ENCODE measurements around the gene NHLH1.
A peak's percentile ranks its signal among the peaks of the same experiment; 100 is the strongest.

NHLH1 gene

DNA sequence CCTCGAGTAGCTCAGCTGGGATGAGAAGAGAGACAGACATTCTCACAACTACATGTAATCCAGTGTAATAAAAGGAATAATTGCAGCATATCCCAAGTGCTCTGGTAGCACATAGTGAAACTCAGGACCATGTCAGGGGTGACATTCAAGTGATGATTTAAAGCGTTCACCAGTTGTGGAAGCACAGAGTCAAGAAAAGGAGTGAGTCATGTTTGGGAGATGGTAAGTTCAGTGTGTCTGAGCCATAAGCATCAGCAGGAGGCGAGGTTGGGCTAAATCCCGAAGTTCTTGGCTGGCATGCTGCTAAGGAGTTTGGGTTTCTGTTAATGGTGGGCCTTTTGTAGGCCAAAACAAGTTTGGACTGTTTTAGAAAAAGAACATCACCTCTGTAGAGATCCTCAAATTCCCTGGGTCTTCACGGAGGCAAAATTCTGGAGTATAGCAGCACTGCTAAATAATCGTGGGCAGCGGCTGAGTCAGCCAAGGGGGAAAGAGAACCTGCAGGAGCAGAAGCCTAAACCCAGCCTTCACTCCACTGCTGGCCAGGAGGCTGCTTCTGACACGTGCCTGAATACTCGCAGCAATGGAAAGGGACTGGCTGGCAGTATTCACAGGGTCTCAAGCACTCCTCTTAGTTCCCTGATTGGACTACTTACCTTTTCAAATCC is 7.2 kb upstream of the NHLH1 start:
- no peak for DNase-seq

GRCh38 chr1:160360227-160360695 is 6.6 kb upstream of the NHLH1 start:
- DNase-seq, result no peak

GRCh38 chr1:160361199-160361598 is 5.7 kb upstream of the NHLH1 start:
- no peak for DNase-seq

DNA sequence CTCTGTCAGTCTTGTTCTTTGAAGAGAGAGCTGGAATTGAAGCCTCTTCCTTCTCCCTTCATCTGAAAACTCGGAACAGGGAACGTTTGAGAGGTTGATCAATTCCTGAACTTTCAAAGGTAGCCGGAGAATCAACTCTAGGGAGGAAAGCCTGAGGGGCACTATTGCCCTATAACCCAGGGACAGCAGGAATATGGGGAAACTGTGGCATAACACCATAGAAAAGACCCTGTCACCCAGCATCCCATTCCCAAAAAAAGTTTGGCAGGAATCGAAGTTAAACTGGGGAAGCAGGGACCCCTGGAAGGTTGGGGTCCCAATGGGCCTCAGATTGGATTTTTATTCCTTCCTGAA is 5.1 kb upstream of the NHLH1 start:
- no peak for DNase-seq

DNA sequence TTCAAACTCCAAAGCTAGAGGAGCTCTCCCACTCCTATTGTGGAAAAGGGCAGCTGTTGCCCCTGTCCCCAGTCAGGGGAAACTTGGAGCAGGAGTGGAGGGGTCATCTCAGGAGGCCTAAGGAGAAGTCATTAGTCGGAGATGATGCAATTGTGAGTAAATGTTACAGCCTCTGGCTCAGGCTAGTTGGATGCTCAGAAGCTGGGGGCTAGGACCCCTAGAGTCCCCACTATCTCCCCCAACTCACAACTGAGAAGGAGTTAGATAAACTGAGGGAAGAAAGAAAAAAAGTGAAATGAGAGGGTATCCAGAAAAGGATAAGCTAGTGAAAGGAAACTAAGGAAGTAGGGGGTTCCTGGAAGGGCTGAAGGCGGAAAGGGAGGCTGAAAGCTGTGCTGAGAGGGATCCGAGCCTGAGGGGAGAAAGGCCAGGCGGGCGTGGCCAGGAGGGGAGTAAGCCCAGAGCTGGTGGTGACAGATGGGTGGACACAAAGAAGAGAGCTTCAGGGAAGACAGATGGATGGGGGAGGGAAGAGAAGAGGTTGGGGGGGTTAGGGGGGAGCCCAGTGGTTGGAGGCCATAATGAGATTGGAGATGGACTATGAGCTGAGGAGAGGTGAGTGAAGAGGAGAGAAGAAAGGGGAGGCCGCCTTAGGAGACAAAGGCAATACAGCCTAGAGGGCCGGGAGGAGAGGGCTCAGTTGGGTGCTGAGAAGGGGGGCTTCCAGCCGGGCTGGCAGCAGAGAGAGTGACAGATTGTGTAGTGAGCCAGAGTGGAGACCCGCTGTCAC is 4.5 kb upstream of the NHLH1 start:
- no peak for DNase-seq

DNA sequence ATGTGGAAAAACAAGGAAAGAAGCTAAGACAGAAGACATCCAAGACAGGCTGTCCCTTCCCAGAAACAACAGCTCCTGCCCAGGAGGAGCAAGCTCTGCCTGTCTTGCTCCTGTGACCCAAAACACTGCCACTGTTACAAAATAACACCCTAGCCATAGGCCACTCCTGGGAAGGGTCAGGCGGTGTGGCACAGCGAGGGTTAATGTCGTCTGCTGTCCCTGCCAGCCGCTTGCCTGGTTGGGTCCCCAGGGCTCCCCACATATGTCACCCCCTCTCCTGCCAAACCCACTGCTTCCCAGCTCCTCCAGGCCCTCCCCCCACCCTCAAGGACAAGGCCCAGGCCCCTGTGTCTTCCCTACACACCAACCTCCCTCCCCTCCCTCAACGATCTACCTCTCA is 3.9 kb upstream of the NHLH1 start:
- DNase-seq, result no peak

- DNase-seq, result no peak
These were observed 2.7 kb upstream of the NHLH1 start for GRCh38 chr1:160363951-160364735.

- DNase-seq, result no peak
These were observed 1.5 kb upstream of the NHLH1 start for GRCh38 chr1:160365325-160365724.

DNA sequence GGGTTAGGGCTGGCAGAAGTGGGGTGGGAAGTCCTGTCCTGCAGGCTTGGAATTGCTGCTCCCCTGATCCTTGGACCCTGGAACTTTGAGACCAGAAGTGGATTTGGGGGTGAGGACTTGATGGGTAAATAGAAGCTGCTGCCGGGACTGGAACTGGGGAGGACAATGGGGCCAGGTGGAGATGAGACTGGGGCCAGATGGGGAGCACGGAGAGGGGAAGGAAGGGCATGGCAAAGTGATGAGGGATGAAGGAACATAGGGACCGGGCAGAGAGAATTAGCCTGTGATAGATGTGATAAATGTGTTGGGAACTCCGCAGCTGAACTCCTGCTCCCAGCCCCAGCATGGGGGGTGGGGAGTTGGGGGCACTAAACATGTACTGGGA is 637 bp downstream of the NHLH1 start:
- no peak for DNase-seq

DNA sequence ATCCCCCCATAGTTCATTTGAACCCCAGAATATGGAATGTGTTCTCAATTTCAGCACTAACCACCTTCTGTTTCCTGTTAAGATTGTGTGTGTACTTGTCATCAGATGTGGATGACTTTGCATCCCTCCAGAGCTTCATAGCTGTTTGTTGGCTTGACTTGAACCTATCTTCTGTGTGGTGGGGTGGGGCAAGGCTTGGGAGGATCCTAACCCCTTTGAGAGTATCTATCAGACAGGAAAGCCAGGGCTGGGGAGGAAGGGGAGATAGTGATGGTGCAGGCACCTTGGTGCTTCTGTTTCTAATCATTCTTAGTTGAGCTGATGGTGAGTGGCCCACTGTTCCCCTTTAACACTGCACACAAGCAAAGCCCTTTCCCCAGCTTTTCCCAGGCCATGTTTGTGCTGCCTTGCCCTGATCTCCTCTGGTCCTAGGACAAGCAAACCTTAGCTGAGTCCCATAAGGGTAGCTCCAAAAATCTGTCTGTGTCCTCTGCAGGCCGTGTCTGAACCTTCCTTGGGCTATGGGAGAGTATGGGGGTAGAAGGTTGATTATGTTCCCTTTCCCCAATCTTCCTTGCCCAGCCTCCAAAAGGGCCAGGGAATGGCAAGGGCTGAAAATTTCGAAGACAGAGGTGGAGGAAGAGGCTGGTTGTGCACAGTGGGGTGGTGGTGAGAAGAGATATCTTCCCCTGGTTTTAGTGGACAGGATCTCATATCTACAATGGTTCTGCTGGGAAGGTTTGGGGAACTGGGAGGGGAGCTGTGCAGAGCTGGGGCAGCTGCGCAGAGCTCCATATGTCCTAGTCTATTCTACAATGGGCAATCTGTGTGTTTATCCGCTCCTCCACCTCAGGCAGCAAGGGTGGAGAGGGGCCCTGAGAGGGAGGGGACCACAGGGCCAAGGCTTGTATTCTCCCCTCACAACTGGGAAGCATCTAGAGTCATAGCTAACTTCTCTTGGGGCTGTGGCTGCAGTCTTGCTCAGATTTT is 1.4 kb downstream of the NHLH1 start:
- DNase-seq, result peak; percentile 60

- DNase-seq, result no peak
These were observed 2.2 kb downstream of the NHLH1 start for GRCh38 chr1:160369087-160369486.

DNA sequence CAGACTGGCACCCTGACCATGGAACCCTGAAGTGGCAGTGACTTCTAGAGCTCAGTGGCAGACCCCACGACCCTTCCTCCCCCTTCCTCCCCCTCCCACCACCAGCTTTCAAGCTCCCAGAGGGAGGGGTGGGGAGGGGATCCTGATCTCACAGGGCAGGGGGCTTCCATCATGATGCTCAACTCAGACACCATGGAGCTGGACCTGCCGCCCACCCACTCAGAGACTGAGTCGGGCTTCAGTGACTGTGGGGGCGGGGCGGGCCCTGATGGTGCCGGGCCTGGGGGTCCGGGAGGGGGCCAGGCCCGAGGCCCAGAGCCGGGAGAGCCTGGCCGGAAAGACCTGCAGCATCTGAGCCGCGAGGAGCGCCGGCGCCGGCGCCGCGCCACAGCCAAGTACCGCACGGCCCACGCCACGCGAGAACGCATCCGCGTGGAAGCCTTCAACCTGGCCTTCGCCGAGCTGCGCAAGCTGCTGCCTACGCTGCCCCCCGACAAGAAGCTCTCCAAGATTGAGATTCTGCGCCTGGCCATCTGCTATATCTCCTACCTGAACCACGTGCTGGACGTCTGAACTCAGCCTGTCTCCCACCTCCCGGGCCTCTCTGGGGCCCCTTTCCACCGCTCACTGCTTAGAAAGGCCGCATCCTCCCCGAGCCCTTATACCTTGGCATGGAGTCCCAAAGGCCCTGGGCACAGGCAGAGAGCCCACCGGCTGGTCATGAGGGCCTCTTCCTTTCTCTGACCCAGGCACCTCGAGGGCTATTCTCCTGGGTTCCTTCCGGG is 3.9 kb downstream of the NHLH1 start:
- DNase-seq, result no peak

- no peak for DNase-seq
These were observed 4.4 kb downstream of the NHLH1 start for GRCh38 chr1:160371346-160371631.

DNA sequence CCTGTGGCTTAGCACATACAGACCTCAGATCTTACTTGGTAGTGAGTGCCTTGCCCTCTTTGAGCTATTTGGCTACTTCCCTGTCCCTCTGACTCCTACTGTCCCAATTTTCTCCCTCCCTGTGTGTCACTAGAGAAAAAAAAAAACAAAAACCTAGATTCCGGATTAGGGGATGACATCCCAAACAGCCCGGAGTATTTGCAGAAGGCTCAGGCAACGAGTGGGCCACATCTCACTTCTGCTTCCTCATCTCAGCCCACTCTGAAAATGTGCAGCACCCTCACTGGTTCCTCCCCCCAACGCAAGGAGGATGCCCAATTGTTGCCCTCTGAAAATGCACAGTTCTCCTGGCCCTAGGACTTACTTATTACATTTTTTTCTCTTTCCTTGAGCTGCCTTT is 4.9 kb downstream of the NHLH1 start:
- DNase-seq, result no peak

GRCh38 chr1:160373696-160374095 is 6.8 kb downstream of the NHLH1 start:
- DNase-seq, result no peak

DNA sequence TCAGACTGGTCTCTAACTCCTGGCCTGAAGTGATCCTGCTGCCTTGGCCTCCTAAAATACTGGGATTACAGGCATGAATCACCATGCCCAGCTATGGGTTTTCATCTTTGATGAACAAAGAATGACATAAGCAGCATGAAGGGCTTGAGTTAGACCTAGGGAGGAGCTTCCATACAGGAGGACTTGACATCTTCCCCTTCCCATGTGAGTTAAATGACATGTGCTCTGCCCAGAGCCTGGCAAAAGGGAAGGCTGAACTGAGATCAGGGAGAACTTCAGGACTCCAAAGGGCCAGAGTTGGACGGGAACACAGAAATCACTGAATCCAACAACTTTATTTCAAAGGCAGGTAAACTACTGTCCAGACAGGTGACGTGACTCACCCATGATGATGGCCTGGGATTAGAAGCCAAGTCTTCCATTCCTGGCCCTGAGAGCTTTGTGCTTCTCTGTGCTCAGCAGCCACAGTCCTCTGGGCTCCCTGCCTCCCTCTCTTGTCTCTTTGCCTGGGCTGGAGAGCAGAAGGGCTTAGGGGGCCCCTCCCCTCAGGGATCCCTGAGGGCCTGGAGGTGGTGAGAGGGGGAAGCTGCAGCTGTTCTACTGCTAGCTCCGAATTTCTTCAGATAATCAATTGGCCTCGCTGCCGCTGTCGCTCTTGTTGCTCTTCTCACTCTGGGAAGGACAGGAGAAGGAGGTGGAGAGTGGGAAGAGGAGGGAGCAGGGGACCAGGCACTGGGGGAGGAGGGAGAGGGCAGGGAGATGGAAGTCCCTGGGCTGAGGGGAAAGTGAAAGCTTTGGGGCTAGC is 7.6 kb downstream of the NHLH1 start:
- no peak for DNase-seq

DNA sequence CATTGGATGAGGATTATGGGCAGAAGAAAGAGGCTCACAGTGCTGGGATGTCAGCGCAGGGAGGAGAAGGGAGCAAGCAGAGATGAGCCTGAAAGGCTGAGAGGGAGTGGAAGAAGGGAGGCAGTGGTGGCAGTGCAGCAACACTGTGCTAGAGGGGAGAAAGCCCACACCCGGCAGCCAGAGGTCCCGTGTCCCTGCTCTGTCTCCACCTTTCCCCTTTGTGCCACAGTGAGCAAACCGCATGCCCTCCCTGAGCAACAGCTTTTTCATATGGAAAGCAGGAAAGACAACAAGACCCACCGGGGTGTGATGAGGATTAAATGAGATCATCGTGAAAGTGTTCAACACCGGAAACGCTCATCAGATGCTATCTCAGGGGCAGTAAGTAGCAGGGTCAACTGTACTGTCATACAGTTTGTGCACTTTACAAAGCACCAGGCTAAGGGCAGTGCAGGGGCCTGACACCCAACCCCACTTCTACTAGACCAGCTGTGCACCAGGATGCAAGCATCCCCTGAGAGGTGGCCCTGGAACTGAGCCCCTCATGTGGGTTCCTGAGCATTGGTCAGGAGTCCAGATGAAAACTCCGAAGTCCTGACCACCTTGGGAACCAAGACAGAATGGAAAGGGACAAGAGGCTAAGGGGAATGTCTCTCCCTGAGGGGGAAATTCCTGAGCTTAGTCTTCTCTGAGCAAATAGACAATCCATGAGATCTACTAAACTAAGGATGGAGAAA is 9.1 kb downstream of the NHLH1 start:
- peak; percentile 14 for DNase-seq

DNA sequence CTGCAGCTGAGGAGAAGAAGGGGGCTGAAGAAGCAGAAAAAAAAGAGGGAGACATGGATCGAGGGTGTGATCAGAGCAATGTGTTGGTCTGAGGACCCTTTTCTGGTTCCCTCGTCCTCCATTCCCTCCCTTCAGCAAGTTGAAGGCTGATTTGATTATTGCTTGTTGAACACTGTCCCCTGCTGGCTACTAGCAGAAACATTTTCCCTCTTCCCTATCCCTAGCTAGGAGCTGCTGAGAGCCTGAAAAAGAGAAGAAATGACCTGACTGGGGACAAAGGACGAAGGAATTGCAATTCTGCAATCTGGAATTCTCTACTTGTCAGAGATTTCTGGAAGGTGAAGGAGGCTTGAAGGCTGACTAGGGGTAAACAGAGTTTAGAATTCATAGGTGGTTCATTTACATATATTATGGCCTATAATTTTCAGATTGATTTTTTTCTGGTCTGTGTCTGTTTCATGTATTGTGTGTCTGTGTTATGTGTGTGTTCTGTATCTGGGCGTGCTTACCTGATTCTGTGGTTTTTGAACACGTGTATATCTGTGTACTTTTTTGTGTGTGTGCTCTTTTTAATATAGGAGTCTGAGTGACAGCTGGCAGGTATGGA is 9.8 kb downstream of the NHLH1 start:
- peak; percentile 81 for DNase-seq

- no peak for DNase-seq
These were observed 10.8 kb downstream of the NHLH1 start for GRCh38 chr1:160377585-160378206.
